Keratinocyte (primary cell): ENCODE measurements around the gene DMBX1. TPM values are rescaled to one million over a fixed set of nuclear protein-coding genes. Genes with fewer than 3 reads are reported as not detected.

Source experiments
- DNase-seq: peaks from one replicate; pipeline ENCODE4 v3.0.0-alpha.2; 2011; ENCODE audit warnings: low read depth, missing footprints, low spot score
- FAIRE-seq: peaks from 2 replicates; lab custom pipeline; 2011; peaks lifted over from hg19 to GRCh38; lab: Jason Lieb, UNC
- H2AFZ ChIP-seq: 2 replicates; pipeline ENCODE4 v1.6.0; 2012; ENCODE audit warnings: low read length, control low read depth, inconsistent platforms; ENCODE audit not compliant: control insufficient read depth
- H3K27ac ChIP-seq: 2 replicates; pipeline ENCODE4 v1.5.1; 2011; ENCODE audit warnings: low read length; ENCODE audit not compliant: control insufficient read depth, insufficient read depth
- H3K27me3 ChIP-seq: 3 replicates; pipeline ENCODE4 v1.6.0; 2011; ENCODE audit warnings: low read length; ENCODE audit not compliant: control insufficient read depth, insufficient read depth; ENCODE audit errors: extremely low read depth
- H3K36me3 ChIP-seq, 2 experiments: 2 replicates in 1 of 2; 3 replicates in 1 of 2; pipeline ENCODE4 v1.5.1; 2011; ENCODE audit warnings: low read length in 2 of 2, mild to moderate bottlenecking in 1 of 2; ENCODE audit not compliant: control insufficient read depth in 2 of 2, insufficient read depth in 2 of 2; ENCODE audit errors: extremely low read depth in 1 of 2
- H3K4me1 ChIP-seq: 3 replicates; pipeline ENCODE4 v1.5.1; 2011; ENCODE audit warnings: low read length; ENCODE audit not compliant: control insufficient read depth, insufficient read depth; ENCODE audit errors: extremely low read depth
- H3K4me2 ChIP-seq: 3 replicates; pipeline ENCODE4 v1.6.0; 2011; ENCODE audit warnings: low read depth, low read length; ENCODE audit not compliant: control insufficient read depth, insufficient read depth; ENCODE audit errors: extremely low read depth
- H3K4me3 ChIP-seq, 3 experiments: fragments of 200-600 bp in 1 of 3; sonication (generic) in 1 of 3; 2 replicates in 2 of 3; 3 replicates in 1 of 3; pipeline ENCODE4 v1.5.1; 2011 to 2016; ENCODE audit warnings: low read length in 3 of 3, mild to moderate bottlenecking in 3 of 3, control low read depth in 2 of 3, inconsistent platforms in 1 of 3, low read depth in 1 of 3, mixed read lengths in 1 of 3, mixed run types in 1 of 3, moderate library complexity in 1 of 3; ENCODE audit not compliant: control insufficient read depth in 2 of 3, insufficient read depth in 2 of 3; ENCODE audit errors: extremely low read depth in 1 of 3
- H3K79me2 ChIP-seq: 2 replicates; pipeline ENCODE4 v1.6.0; 2012; ENCODE audit warnings: low read length; ENCODE audit not compliant: control insufficient read depth, insufficient read depth
- H3K9ac ChIP-seq: 3 replicates; pipeline ENCODE4 v1.6.0; 2011; ENCODE audit warnings: low read length; ENCODE audit not compliant: control insufficient read depth, insufficient read depth; ENCODE audit errors: extremely low read depth
- H3K9me1 ChIP-seq: 3 replicates; pipeline ENCODE4 v1.6.0; 2011; ENCODE audit warnings: low read length; ENCODE audit not compliant: control insufficient read depth, insufficient read depth; ENCODE audit errors: extremely low read depth
- H3K9me3 ChIP-seq: 2 replicates; pipeline ENCODE4 v1.5.1; 2012; ENCODE audit warnings: low read depth, low read length; ENCODE audit not compliant: control insufficient read depth
- H4K20me1 ChIP-seq: 3 replicates; pipeline ENCODE4 v1.6.0; 2011; ENCODE audit warnings: low read length; ENCODE audit not compliant: control insufficient read depth, insufficient read depth; ENCODE audit errors: extremely low read depth
- CTCF ChIP-seq, 3 experiments: IDR thresholded peaks in 1 of 3; conservative IDR thresholded peaks in 1 of 3; optimal IDR thresholded peaks in 1 of 3; 2 replicates in 2 of 3; 3 replicates in 1 of 3; pipeline versions ENCODE3 to v1.5.1; 2011; ENCODE audit warnings: low read length in 3 of 3, mild to moderate bottlenecking in 3 of 3, moderate library complexity in 2 of 3, control low read depth in 1 of 3, inconsistent platforms in 1 of 3; ENCODE audit not compliant: insufficient read depth in 2 of 3; ENCODE audit errors: extremely low read depth in 1 of 3
- EZH2 ChIP-seq: IDR thresholded peaks from one replicate; pipeline ENCODE4 v1.6.1; 2012; ENCODE audit warnings: inconsistent platforms, mild to moderate bottlenecking, low read length, moderate library complexity
- dilution Hi-C: fragments of 300-500 bp; cut with MboI; formaldehyde crosslinking; loops from one replicate; pipeline ENCODE4 v1.7.0; 2020; ENCODE audit warnings: low sequenced_read_pairs; ENCODE audit not compliant: extremely low pct_ligation_motif_present
- polyA plus RNA-seq, 5 experiments: library from polyadenylated mRNA; depleted of rRNA in 3 of 5; stranded (reverse) in 3 of 5; stranded (forward) in 1 of 5; unstranded in 1 of 5; fragments of >200 nt; gene quantifications; 1 replicate in 1 of 5; 2 replicates in 3 of 5; 3 replicates in 1 of 5; pipeline versions ENCODE4 v1.2.1 to v1.2.3, GENCODE V29; 2011 to 2012; ENCODE audit warnings: missing spikeins in 2 of 5, low read depth in 1 of 5, low replicate concordance in 1 of 5

The DMBX1 gene
- polyA plus RNA-seq, 1 donor (not counting 4 experiments of a cell fraction or from before 2014, with no cell fraction given): not detected

GRCh38 chr1:46538147-46538546, 48.5 kb downstream of the DMBX1 start:
- Histone ChIP-seq H4K20me1 (no peaks in the 10 kb centered on the region), H3K4me2 (no peak overlapping the region), H3K4me1 (peaks cover 3% of the 10 kb centered on the region), H3K27me3 (peaks cover 17% of the 10 kb centered on the region), H2AFZ (no peak overlapping the region), H3K9me3 (no peaks in the 10 kb centered on the region), H3K4me3 (no peak overlapping the region), H3K36me3 (no peaks in the 10 kb centered on the region), H3K79me2 (no peaks in the 10 kb centered on the region), H3K9ac (no peak overlapping the region), H3K9me1 (no peaks in the 10 kb centered on the region), H3K27ac (no peak overlapping the region)
- dilution Hi-C loops: no loop called here
- FAIRE-seq (no peak), DNase-seq (no peak)
- TF ChIP-seq CTCF (optimal IDR thresholded peaks at IDR 0.05 in 1 of 3, IDR thresholded peaks at IDR 0.05 in 1 of 3, conservative IDR thresholded peaks at IDR 0.05 in 1 of 3; ENCODE audit: extremely low read depth in 1 of 3, insufficient read depth in 2 of 3, low read length in 3 of 3) (no peak), EZH2 (no peak)

Other genes starting within 250 kb of the DMBX1 start
- 0.42 to 5.1 TPM (median 3.8 TPM) in 3 replicates for gene RAD54L, start 242.1 kb upstream of the DMBX1 start, polyA plus RNA-seq
- 51.2 to 77.6 TPM (median 70.8 TPM) in 3 replicates for gene LRRC41, start 186.2 kb upstream of the DMBX1 start, polyA plus RNA-seq
- gene UQCRH, start 186.1 kb upstream of the DMBX1 start, polyA plus RNA-seq: 650 to 970 TPM (median 720 TPM) in 3 replicates
- 26.3 to 28.2 TPM (median 26.6 TPM) in 3 replicates for gene NSUN4, start 149.0 kb upstream of the DMBX1 start, polyA plus RNA-seq
- gene FAAH, start 95.5 kb upstream of the DMBX1 start, polyA plus RNA-seq: 5.3 to 8.5 TPM (median 5.4 TPM) in 3 replicates
- gene KNCN, start 61.8 kb downstream of the DMBX1 start, polyA plus RNA-seq: not detected in 3 replicates
- 45.1 to 59.9 TPM (median 55.7 TPM) in 3 replicates for gene MKNK1, start 114.4 kb downstream of the DMBX1 start, polyA plus RNA-seq
- gene MOB3C, start 127.0 kb downstream of the DMBX1 start, polyA plus RNA-seq: 15.8 to 25.6 TPM (median 18.4 TPM) in 3 replicates
- gene ATPAF1, start 178.5 kb downstream of the DMBX1 start, polyA plus RNA-seq: 41.4 to 55.6 TPM (median 53.6 TPM) in 3 replicates
- not detected in 3 replicates for gene TEX38, start 182.0 kb downstream of the DMBX1 start, polyA plus RNA-seq
- gene EFCAB14, start 229.3 kb downstream of the DMBX1 start, polyA plus RNA-seq: 47.8 to 61.8 TPM (median 59.9 TPM) in 3 replicates